GM18505 (cell line): ENCODE data around the gene NCAPG2.

Experiments used
- ATAC-seq: cut with Tn5 transposase; IDR thresholded peaks from one replicate; pipeline ENCODE4 v1.9.1; 2021; ENCODE audit not compliant: unreplicated experiment
- POLR2A ChIP-seq: IDR thresholded peaks from 4 replicates; pipeline ENCODE4 v1.6.1; 2011; ENCODE audit warnings: borderline replicate concordance; ENCODE audit not compliant: insufficient read depth, insufficient read length; ENCODE audit errors: extremely low read depth

Gene NCAPG2

DNA sequence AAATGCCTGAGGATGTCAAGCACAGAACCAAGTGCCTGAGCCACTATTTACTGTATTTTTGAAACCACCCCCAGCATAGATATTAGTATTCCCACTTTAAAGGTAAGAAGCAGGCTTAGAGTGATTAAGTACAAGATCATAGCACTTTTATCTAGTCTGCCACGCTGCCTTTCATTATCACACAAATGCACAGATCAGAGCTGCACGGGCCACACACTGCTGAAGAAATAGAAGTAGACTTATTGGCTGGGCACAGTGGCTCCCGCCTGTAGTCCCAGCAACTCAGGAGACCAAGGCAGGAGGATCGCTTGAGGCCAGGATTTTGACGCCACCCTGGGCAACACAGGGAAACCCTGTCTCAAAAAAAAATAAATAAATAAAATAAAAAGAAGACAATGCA is 38.2 kb downstream of the NCAPG2 start:
- TF ChIP-seq POLR2A: no peak
- no peak for ATAC-seq

DNA sequence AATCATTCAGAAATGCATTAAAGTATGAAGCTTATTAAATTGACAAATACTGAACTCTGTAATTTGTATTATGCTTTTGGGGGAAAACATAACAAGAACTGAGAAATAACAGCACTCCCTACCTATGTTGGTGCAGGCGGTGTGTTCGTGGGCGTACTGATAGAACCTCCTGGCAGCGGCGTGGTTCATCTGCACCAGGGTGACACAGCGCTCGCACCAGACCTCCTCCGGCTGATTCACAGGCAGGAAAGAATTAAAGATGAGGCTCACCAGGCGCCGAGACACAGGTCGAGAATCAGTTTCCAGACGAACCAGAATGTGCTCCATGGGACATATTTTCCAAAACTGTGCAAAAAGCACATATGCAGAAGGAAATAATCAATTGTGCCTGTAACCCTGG is 40.2 kb downstream of the NCAPG2 start:
- no peak for ATAC-seq
- TF ChIP-seq POLR2A: no peak

DNA sequence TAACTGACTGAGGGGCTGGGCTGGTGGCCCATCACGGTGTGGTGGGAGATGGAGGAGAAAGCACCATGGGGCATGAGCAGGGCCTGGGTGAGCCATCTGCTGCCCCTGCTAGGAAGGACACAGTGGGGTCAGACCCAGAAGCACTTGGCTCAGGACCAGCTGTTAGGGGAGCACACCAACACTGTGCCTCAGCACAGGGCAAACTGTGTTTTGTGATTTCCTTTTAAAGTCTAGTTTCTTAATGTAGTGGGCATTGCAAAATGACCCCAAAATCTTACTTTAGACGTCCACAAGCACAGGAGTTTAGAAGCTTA is 41.2 kb downstream of the NCAPG2 start:
- no peak for ATAC-seq
- no peak for TF ChIP-seq POLR2A

GRCh38 chr7:158662610-158663427 is 41.8 kb downstream of the NCAPG2 start:
- TF ChIP-seq POLR2A: no peak
- no peak for ATAC-seq

DNA sequence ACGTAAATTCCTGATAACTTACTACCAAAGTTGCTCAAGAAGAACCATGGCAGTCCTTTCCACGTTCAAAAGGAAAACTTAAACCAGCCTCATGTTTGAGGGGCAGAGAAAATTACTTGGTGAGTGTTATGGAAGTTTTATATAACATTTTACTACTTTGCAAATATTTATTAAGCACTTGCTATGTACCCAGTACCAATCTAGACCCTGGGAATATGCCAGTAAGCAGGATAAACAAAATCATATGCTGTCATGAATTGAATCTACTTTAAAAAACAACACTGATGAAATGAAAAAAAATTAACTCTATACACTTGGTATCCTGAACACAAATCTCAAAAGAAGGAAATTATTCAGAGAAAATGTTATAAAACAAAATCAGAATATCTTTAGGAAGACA is 46.1 kb downstream of the NCAPG2 start:
- ATAC-seq: no peak
- TF ChIP-seq POLR2A: no peak

GRCh38 chr7:158657189-158657746 is 47.3 kb downstream of the NCAPG2 start:
- TF ChIP-seq POLR2A: no peak
- ATAC-seq: peak; percentile 42

DNA sequence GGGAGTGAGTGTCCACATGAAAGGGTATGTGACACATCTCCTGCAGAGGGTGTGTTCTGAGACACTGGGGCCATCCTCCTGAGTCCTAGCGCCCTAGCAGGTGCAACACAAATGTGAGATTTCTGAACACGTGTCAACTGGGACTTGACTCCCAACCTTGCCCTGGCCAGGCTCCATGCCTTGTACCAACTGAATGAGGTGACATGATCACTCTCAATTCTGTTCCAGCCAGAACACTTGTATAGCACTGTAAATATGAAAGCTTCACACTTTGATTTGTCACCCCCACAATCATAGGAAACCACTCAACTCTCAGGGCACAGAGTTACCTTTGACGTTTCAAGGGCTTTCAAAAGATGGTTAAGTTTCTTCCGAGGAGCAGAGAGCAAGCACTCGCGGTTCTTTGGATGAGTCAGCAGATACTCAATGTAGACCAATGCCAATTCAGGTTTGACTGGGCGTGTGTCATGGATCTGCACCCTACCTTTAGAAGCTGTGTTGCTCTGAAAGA is 48.6 kb downstream of the NCAPG2 start:
- TF ChIP-seq POLR2A: no peak
- peak; percentile 96 for ATAC-seq

- no peak for TF ChIP-seq POLR2A
- no peak for ATAC-seq
These were observed 49.1 kb downstream of the NCAPG2 start for GRCh38 chr7:158655507-158655906.

GRCh38 chr7:158651968-158652565 is 52.5 kb downstream of the NCAPG2 start:
- ATAC-seq: no peak
- TF ChIP-seq POLR2A: no peak

GRCh38 chr7:158650821-158651225 is 53.8 kb downstream of the NCAPG2 start:
- TF ChIP-seq POLR2A: no peak
- no peak for ATAC-seq

DNA sequence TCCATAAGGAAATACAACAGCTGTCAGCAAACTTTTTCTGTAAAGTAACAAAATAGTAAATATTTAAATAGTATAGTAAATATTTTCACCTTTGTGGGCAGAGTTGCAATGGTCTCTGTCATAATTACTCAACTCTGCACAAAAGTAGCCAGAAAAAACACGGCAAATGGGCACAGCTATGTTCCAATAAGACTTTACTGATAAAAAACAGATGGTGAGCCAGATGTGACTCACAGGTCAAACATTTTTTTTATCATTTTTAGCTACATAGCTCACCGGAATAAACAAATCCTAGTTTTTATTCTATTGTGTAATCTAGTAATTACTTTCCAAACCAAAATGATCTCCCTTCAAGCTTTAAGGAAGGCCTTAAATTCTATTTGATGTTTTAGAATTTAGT is 55.3 kb downstream of the NCAPG2 start:
- ATAC-seq: no peak
- no peak for TF ChIP-seq POLR2A

DNA sequence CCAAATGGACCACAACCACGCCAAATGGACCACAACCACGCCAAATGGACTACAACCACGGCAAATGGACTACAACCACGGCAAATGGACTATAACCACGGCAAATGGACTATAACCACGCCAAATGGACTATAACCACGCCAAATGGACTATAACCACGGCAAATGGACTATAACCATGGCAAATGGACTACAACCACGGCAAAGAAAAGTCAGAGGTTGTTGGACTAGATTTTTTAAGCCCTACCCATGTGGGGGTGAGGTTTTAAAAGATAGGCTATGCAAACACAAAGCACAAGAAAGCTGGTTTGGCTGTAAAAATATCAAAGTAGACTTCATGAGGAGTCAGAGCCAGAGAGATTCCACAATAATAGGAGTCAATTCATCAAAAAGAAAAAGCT is 55.8 kb downstream of the NCAPG2 start:
- TF ChIP-seq POLR2A: no peak
- no peak for ATAC-seq

GRCh38 chr7:158648168-158648567 is 56.4 kb downstream of the NCAPG2 start:
- ATAC-seq: no peak
- TF ChIP-seq POLR2A: no peak

DNA sequence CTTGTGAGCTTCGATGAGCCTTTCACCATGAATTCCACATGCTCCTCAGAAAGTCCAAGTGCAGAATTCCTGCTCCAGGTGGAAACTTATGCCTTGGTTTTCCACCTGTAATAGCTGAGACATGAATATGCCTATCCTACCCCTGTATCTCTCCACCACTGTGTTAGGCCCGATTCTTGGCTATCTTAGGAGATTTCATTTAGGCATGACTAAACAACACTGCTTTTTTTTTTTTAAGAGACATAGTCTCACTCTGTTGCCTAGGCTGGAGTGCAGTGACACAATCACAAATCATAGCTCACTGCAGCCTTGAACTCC is 57.2 kb downstream of the NCAPG2 start:
- ATAC-seq: no peak
- no peak for TF ChIP-seq POLR2A
